HepG2 (cell line): Measurements from ENCODE around the gene MEF2A. TPM values are rescaled to one million over a fixed set of nuclear protein-coding genes. Genes with fewer than 3 reads are reported as not detected.

Experiments used
- ATAC-seq: fragments of 200-7000 bp; cut with Tn5 transposase; 3 replicates; pipeline ENCODE4 v1.9.1; 2020; ENCODE audit warnings: mild to moderate bottlenecking, moderate library complexity
- BruUV-seq: library from RNA; stranded (reverse); fragments of 400-500 nt; replicated peaks from 2 replicates; lab custom pipeline; 2021; lab: Mats Ljungman, UMichigan
- CTCF ChIA-PET: fragments of 300-600 bp; formaldehyde crosslinking; extraction: SDS; loops from one replicate; lab custom pipeline; 2021; ENCODE audit warnings: low total read pairs, inconsistent platforms, low intra/inter-chr PET ratio; lab: Yijun Ruan, JAX
- POLR2A ChIA-PET: fragments of 350-600 bp; sonication (Branson Sonifier 250); formaldehyde crosslinking; loops from one replicate; lab custom pipeline; 2020; ENCODE audit warnings: antibody characterized with exemption, inconsistent platforms; lab: Yijun Ruan, JAX
- DNase-seq: peaks from one replicate; pipeline ENCODE4 v3.0.0-alpha.2; 2015; ENCODE audit warnings: low spot score
- FAIRE-seq: peaks from 3 replicates; lab custom pipeline; 2011; peaks lifted over from hg19 to GRCh38; lab: Jason Lieb, UNC
- H2AFZ ChIP-seq: one replicate; pipeline ENCODE4 v1.6.1; 2011; ENCODE audit warnings: low read length, inconsistent platforms
- H3K27ac ChIP-seq: fragments of 300-600 bp; 3 replicates; pipeline ENCODE4 v1.8.0; 2011; ENCODE audit warnings: mixed run types, mild to moderate bottlenecking, mixed read lengths, low read length, inconsistent platforms; ENCODE audit not compliant: insufficient read depth; ENCODE audit errors: extremely low read length
- H3K27me3 ChIP-seq, 2 experiments: fragments of 200-600 bp in 1 of 2; 2 replicates in 1 of 2; 3 replicates in 1 of 2; pipeline versions ENCODE4 v1.6.0 to v1.8.0; 2011; ENCODE audit warnings: low read length in 2 of 2, mild to moderate bottlenecking in 2 of 2, moderate library complexity in 2 of 2, inconsistent platforms in 1 of 2; ENCODE audit not compliant: insufficient read depth in 2 of 2, control insufficient read depth in 1 of 2
- H3K36me3 ChIP-seq, 2 experiments: fragments of 200-600 bp in 1 of 2; replicated peaks in 1 of 2; 2 replicates in 1 of 2; 3 replicates in 1 of 2; pipeline versions ENCODE4 v1.5.1 to v1.8.0; 2011; ENCODE audit warnings: low read length in 2 of 2, inconsistent platforms in 1 of 2; ENCODE audit not compliant: insufficient read depth in 2 of 2, control insufficient read depth in 1 of 2
- H3K4me1 ChIP-seq: 2 replicates; pipeline ENCODE4 v1.5.1; 2012; ENCODE audit warnings: low read length, inconsistent platforms; ENCODE audit not compliant: insufficient read depth
- H3K4me2 ChIP-seq: 2 replicates; pipeline ENCODE4 v1.6.0; 2011; ENCODE audit warnings: low read depth, low read length, inconsistent platforms
- H3K4me3 ChIP-seq, 3 experiments: fragments of 200-600 bp in 1 of 3; sonication (generic), shearing (Covaris generic) in 1 of 3; replicated peaks in 1 of 3; 2 replicates each; pipeline ENCODE4 v1.5.1; 2011 to 2016; ENCODE audit warnings: low read length in 3 of 3, inconsistent platforms in 2 of 3, low read depth in 2 of 3, mild to moderate bottlenecking in 2 of 3, control low read depth in 1 of 3, mixed read lengths in 1 of 3; ENCODE audit not compliant: insufficient read depth in 1 of 3
- H3K79me2 ChIP-seq: one replicate; pipeline ENCODE4 v1.6.1; 2011; ENCODE audit warnings: low read length, inconsistent platforms; ENCODE audit not compliant: insufficient read depth
- H3K9ac ChIP-seq: 2 replicates; pipeline ENCODE4 v1.6.0; 2011; ENCODE audit warnings: mild to moderate bottlenecking, low read depth, low read length, inconsistent platforms; ENCODE audit not compliant: insufficient read depth
- H3K9me3 ChIP-seq: 2 replicates; pipeline ENCODE4 v1.5.1; 2012; ENCODE audit warnings: mild to moderate bottlenecking, low read length
- H4K20me1 ChIP-seq: 2 replicates; pipeline ENCODE4 v1.6.0; 2011; ENCODE audit warnings: inconsistent platforms, mild to moderate bottlenecking, low read length, moderate library complexity; ENCODE audit not compliant: insufficient read depth
- FOXJ3 ChIP-seq: sonication (generic); formaldehyde crosslinking; IDR thresholded peaks from 2 replicates; pipeline ENCODE4 v1.4.0; 2020; ENCODE audit warnings: missing genetic modification reagents, mild to moderate bottlenecking, borderline replicate concordance
- GABPB1 ChIP-seq: IDR thresholded peaks from 2 replicates; pipeline ENCODE4 v1.6.1; 2016; ENCODE audit warnings: mild to moderate bottlenecking, missing genetic modification reagents, moderate library complexity, missing compliant biosample characterization
- KLF12 ChIP-seq: sonication (generic); formaldehyde crosslinking; IDR thresholded peaks from 2 replicates; pipeline ENCODE4 v1.4.0; 2020; ENCODE audit warnings: missing genetic modification reagents, borderline replicate concordance
- MBD4 ChIP-seq: IDR thresholded peaks from 2 replicates; pipeline ENCODE4 v1.6.1; 2012; ENCODE audit warnings: low read length, inconsistent platforms, borderline replicate concordance
- PRDM15 ChIP-seq: sonication (generic); formaldehyde crosslinking; IDR thresholded peaks from 2 replicates; pipeline ENCODE4 v1.4.0; 2020; ENCODE audit warnings: missing genetic modification reagents
- RFXANK ChIP-seq: IDR thresholded peaks from 2 replicates; pipeline ENCODE4 v1.6.1; 2016
- TOE1 ChIP-seq: sonication (generic); formaldehyde crosslinking; IDR thresholded peaks from 2 replicates; pipeline ENCODE4 v1.4.0; 2020; ENCODE audit warnings: mild to moderate bottlenecking, missing genetic modification reagents
- ZNF460 ChIP-seq: sonication (generic); formaldehyde crosslinking; IDR thresholded peaks from 2 replicates; pipeline ENCODE4 v1.5.1; 2020; ENCODE audit warnings: missing genetic modification reagents, mild to moderate bottlenecking, borderline replicate concordance
- ZNF567 ChIP-seq: sonication (generic); formaldehyde crosslinking; IDR thresholded peaks from 2 replicates; pipeline ENCODE4 v1.8.1; 2023; ENCODE audit warnings: mild to moderate bottlenecking, missing genetic modification reagents, borderline replicate concordance
- ZNF614 ChIP-seq: IDR thresholded peaks from 2 replicates; pipeline ENCODE4 v1.6.1; 2018; ENCODE audit warnings: missing biosample characterization, missing genetic modification reagents, inconsistent platforms, borderline replicate concordance
- ZNF749 ChIP-seq: sonication (generic); formaldehyde crosslinking; IDR thresholded peaks from 2 replicates; pipeline ENCODE4 v1.8.0; 2022; ENCODE audit warnings: mild to moderate bottlenecking, missing genetic modification reagents, moderate library complexity, borderline replicate concordance
- WGBS: methylation state at CpG from one replicate; pipeline ENCODE4 v1.1.6; 2017; ENCODE audit warnings: low lambda C conversion rate; 5-methylcytosine and 5-hydroxymethylcytosine counted together
- in situ Hi-C: cut with HindIII; loops from 2 replicates; pipeline ENCODE4 v1.10.0; 2017; ENCODE audit warnings: low pct_unique_long_range_greater_than_20kb; ENCODE audit not compliant: extremely low pct_ligation_motif_present
- intact Hi-C: fragments of 100-400 bp; cut with micrococcal nuclease; formaldehyde crosslinking; loops from one replicate; pipeline ENCODE4 v1.10.0; 2022; ENCODE audit not compliant: unreplicated experiment
- polyA plus RNA-seq, 8 experiments: library from polyadenylated mRNA; depleted of rRNA in 3 of 8; stranded (reverse) in 7 of 8; unstranded in 1 of 8; fragments of >200 nt; fragmentation: Illumina TruSeq in 4 of 8; extraction: Trizol in 4 of 8; gene quantifications; 2 replicates each; pipeline versions ENCODE4 v1.2.1 to v1.2.3, GENCODE V29; 2011 to 2016; ENCODE audit warnings: low read depth in 4 of 8, missing spikeins in 1 of 8, mixed read lengths in 1 of 8; ENCODE audit not compliant: insufficient read depth in 1 of 8
- total RNA-seq, 5 experiments: library from RNA; depleted of rRNA; stranded (reverse); fragments of >200 nt; fragmentation: Illumina TruSeq; extraction: Trizol; gene quantifications; 2 replicates each; pipeline ENCODE4 v1.2.3, GENCODE V29; 2016; ENCODE audit warnings: low read depth in 1 of 5

Gene MEF2A
- total and polyA plus RNA-seq, 2 of the 13 experiments (the other 11 are each of a cell fraction or from before 2014, with no cell fraction given): 15.2 to 24.4 TPM

- ATAC-seq (no peak), DNase-seq (no peak), FAIRE-seq (no peak)
- 94% methylated on average over 6 of the region's 6 CpGs for WGBS
- intact Hi-C loops: no loop called here
- Histone ChIP-seq H3K36me3 (no peaks in the 10 kb centered on the region; a peak in 2 of 5 replicates), H3K79me2 (peaks cover 46% of the 10 kb centered on the region), H3K4me1 (peaks cover 19% of the 10 kb centered on the region), H3K9me3 (no peaks in the 10 kb centered on the region), H3K9ac (no peak overlapping the region), H3K4me2 (no peak overlapping the region), H2AFZ (no peak overlapping the region), H3K4me3 (no peak overlapping the region), H3K27me3 (no peaks in the 10 kb centered on the region), H3K27ac (no peak overlapping the region), H4K20me1 (no peaks in the 10 kb centered on the region)
- ChIA-PET POLR2A (interaction anchor here (0.7 kb wide), 1 partner anchor 40 kb away, joined by 3 read pairs; no protein-coding TSS in a partner anchor), CTCF (no interaction called here)
- TF ChIP-seq MBD4 (no peak), FOXJ3 (CRISPR knock-in tag) (no peak), ZNF749 (CRISPR knock-in tag) (no peak), ZNF567 (CRISPR knock-in tag) (no peak), ZNF614 (CRISPR knock-in tag) (no peak), TOE1 (CRISPR knock-in tag) (no peak), GABPB1 (CRISPR knock-in tag) (no peak), KLF12 (no peak), ZNF460 (no peak), PRDM15 (CRISPR knock-in tag) (no peak), RFXANK (no peak)
- in situ Hi-C loops: no loop called here
- BruUV-seq: no TSS peak
Observed at GRCh38 chr15:99604865-99605264, 39.1 kb downstream of the MEF2A start.
